ENCODE results near the gene MKLN1. TPM values are rescaled to one million over a fixed set of nuclear protein-coding genes. Genes with fewer than 3 reads are reported as not detected.

The MKLN1 gene
- polyA plus RNA-seq, 1 of the 3 experiments (the other 2 are of a cell fraction): 11.0 TPM

DNA sequence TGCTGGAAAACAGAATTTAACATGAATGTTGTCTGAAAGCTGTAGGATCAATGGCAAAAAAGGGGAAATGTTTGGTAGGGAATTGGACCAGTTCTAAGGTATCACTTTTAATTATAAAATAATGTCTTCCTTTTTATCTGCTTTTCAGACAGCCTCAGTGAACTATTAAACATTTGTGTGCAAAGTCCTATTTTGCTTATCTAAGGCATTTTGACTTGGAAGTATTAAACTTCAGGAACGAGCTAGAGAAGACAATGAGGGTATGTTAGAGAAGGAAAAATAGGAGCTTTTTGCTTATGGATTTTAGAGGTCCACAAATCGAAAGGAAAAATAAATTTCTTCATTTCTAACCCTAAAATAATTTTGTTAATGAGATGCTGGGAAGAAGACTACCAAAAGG lies 165.4 kb downstream of the MKLN1 start:
- Histone ChIP-seq H3K36me3 (replicated peaks in 1 of 2; ENCODE audit: control insufficient read depth in 1 of 2, insufficient read depth in 2 of 2, low read length in 1 of 2) (peaks cover 55 to 67% of the 10 kb centered on the region in 2 experiments), H3K4me3 (ENCODE audit: low read depth in 2 of 2, low read length in 1 of 2) (no peak overlapping the region), H4K20me1 (ENCODE audit: insufficient read depth) (peaks cover 7% of the 10 kb centered on the region; the same call in 1 of the 2 replicates), H3K9me3 (no peaks in the 10 kb centered on the region), H3K9me2 (no peaks in the 10 kb centered on the region), H3K4me1 (ENCODE audit: control insufficient read depth in 1 of 2, insufficient read depth in 2 of 2, low read depth in 1 of 2, low read length in 1 of 2) (peaks cover 4 to 14% of the 10 kb centered on the region in 2 experiments; a peak in 2 of 4 replicates), H2AFZ (ENCODE audit: low read depth) (no peak overlapping the region), H3K27ac (ENCODE audit: low read depth in 2 of 2, low read length in 1 of 2) (peak overlapping the region in 1 of 2 experiments; percentile 53; a peak in 2 of 4 replicates), H3K9ac (no peak overlapping the region), H3K27me3 (ENCODE audit: insufficient read depth) (no peaks in the 10 kb centered on the region), H3K79me2 (ENCODE audit: insufficient read depth) (no peaks in the 10 kb centered on the region), H3K4me2 (no peak overlapping the region), H3F3A (replicated peaks; ENCODE audit: insufficient read depth) (peaks cover 98% of the 10 kb centered on the region)
- 95% methylated on average over 2 of the region's 2 CpGs for WGBS (ENCODE audit: low lambda C conversion rate)
- no peak for TF ChIP-seq GABPA (IDR thresholded peaks at IDR 0.05; ENCODE audit: low read depth)
- DNase-seq: no peak
- ChIA-PET POLR2A (interaction anchor here (1.7 kb wide), 1 partner anchor 10 kb away, joined by 5 read pairs; no protein-coding TSS in a partner anchor), CTCF (interaction anchor here (0.9 to 12.9 kb wide), 11 partner anchors 10 to 596 kb away, joined by 3 to 91 read pairs (median 4); no protein-coding TSS in a partner anchor)

DNA sequence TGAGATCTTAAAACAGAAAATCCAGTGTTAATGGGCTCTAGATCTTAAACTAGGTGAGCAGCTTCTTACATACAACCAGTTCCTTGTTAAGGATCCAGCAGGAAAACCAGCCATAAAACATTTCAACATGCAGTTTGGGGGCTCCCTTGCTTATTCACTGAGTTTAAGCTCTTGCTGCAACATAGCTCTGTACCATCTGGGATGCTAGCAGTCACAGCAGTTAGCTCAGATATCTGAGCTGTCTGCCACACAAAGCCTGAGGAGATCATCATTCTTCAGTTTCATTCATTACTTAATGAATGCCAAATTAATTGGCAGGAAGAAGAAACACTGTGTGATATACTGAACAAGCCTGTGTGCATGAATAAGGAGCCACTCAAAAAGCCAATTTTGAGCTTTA lies 165.9 kb downstream of the MKLN1 start:
- H3K27me3 ChIP-seq (ENCODE audit: insufficient read depth): no peaks in the 10 kb centered on the region
- no peak for DNase-seq
- ChIA-PET CTCF (interaction anchor here (0.9 to 12.9 kb wide), 9 partner anchors 15 to 597 kb away, joined by 3 to 91 read pairs (median 5); no protein-coding TSS in a partner anchor), POLR2A (interaction anchor here (1.7 kb wide), 1 partner anchor 10 kb away, joined by 5 read pairs; no protein-coding TSS in a partner anchor)
- H3K4me1 ChIP-seq (ENCODE audit: control insufficient read depth in 1 of 2, insufficient read depth in 2 of 2, low read depth in 1 of 2, low read length in 1 of 2): peaks cover 4 to 14% of the 10 kb centered on the region in 2 experiments; a peak in 2 of 4 replicates
- H3K27ac ChIP-seq (ENCODE audit: low read depth in 2 of 2, low read length in 1 of 2): peak overlapping the region; percentile 39 to 53; a peak in 3 of 4 replicates
- peaks cover 98% of the 10 kb centered on the region for H3F3A ChIP-seq (replicated peaks; ENCODE audit: insufficient read depth)
- no peaks in the 10 kb centered on the region for H3K9me3 ChIP-seq
- H3K4me2 ChIP-seq: no peak overlapping the region
- no peaks in the 10 kb centered on the region for H3K9me2 ChIP-seq
- no peak overlapping the region for H3K4me3 ChIP-seq (ENCODE audit: low read depth in 2 of 2, low read length in 1 of 2)
- peaks cover 60 to 65% of the 10 kb centered on the region in 2 experiments for H3K36me3 ChIP-seq (replicated peaks in 1 of 2; ENCODE audit: control insufficient read depth in 1 of 2, insufficient read depth in 2 of 2, low read length in 1 of 2)
- H3K79me2 ChIP-seq (ENCODE audit: insufficient read depth): no peaks in the 10 kb centered on the region
- no peak overlapping the region for H3K9ac ChIP-seq
- peaks cover 5% of the 10 kb centered on the region; the same call in 1 of the 2 replicates for H4K20me1 ChIP-seq (ENCODE audit: insufficient read depth)
- TF ChIP-seq SMC3 (IDR thresholded peaks at IDR 0.05; ENCODE audit: low read depth, low read length) (no peak), CHD2 (IDR thresholded peaks at IDR 0.05; ENCODE audit: low read length, partially characterized antibody) (no peak), EP300 (IDR thresholded peaks at IDR 0.05; ENCODE audit: borderline replicate concordance in 1 of 2, low read depth in 1 of 2, low read length in 1 of 2) (no peak), NRF1 (IDR thresholded peaks at IDR 0.05; ENCODE audit: low read depth, low read length) (no peak), FOSL2 (IDR thresholded peaks at IDR 0.05; ENCODE audit: borderline replicate concordance, low read depth) (no peak), SIN3A (IDR thresholded peaks at IDR 0.05; ENCODE audit: borderline replicate concordance, low read depth, low read length) (no peak), POLR2AphosphoS5 (IDR thresholded peaks at IDR 0.05; ENCODE audit: low read depth, low read length) (no peak), RAD21 (IDR thresholded peaks at IDR 0.05; ENCODE audit: low read length) (no peak)
- TF ChIP-seq, protein P1, sequence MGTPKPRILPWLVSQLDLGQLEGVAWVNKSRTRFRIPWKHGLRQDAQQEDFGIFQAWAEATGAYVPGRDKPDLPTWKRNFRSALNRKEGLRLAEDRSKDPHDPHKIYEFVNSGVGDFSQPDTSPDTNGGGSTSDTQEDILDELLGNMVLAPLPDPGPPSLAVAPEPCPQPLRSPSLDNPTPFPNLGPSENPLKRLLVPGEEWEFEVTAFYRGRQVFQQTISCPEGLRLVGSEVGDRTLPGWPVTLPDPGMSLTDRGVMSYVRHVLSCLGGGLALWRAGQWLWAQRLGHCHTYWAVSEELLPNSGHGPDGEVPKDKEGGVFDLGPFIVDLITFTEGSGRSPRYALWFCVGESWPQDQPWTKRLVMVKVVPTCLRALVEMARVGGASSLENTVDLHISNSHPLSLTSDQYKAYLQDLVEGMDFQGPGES (IDR thresholded peaks at IDR 0.05; ENCODE audit: low read depth, low read length): no peak
- no peak overlapping the region for H2AFZ ChIP-seq (ENCODE audit: low read depth)

Measured in SK-N-SH (cell line).